HG03175 (cell line): ENCODE data around the gene ZNF70.

Experiments used
- ATAC-seq: cut with Tn5 transposase; IDR thresholded peaks from one replicate; pipeline ENCODE4 v1.9.1; 2021; ENCODE audit warnings: mild to moderate bottlenecking, moderate library complexity; ENCODE audit not compliant: unreplicated experiment

Gene ZNF70

DNA sequence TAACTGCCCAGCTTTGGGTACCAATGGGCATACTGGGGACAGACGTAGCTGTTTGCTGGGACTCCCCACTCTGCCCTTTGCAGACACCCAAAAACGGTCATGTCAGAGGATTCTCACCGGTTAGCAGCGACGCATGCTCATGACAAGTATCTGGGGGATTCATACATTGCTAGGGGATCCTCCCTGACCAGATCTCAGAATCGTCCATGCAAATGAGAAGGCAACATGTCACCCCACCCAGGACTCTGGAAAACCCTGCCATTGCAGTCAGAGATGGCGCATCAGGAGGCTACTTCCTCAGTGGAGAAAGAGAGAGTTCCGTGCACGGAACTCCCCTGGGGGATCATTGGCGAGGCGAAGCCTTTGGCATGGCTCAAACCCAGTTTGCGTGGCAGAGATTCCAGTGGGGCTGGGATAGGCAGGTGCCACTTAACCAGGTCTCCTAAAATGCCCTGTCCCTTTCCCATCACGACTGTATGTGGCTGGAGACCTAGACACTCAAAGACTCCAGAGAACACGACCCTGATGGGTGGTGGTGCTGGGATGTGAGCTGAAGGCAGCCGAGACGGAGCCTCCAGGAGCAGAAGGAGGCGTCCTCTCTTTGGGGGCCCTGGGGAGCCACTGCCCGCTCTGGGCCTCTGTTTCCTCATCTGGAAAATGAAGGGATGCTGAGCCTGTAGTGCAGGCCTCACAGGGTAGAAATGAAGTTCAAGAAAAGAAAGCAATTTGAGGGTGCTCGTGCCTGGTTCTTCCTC lies 55.2 kb downstream of the ZNF70 start:
- ATAC-seq: no peak

DNA sequence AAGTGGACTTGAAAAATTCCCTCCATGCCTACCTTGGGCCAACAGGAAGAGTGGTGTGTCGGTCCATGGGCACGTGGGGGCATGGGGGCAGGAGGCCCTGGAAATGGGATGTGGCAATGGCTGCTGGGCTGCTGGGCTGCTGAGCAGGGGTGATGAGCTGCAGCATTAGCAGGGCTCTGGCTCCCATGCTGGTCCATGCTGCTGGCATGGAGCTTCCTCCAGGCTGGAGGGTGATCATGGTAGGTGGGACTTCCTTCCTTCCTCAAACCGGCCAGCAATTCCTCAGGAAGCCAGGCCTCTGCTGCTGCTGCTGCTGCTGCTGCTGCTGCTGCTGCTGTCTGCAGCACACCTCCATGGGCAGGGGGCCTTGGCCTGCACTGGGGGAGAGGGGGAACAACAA lies 55.8 kb downstream of the ZNF70 start:
- ATAC-seq: no peak

DNA sequence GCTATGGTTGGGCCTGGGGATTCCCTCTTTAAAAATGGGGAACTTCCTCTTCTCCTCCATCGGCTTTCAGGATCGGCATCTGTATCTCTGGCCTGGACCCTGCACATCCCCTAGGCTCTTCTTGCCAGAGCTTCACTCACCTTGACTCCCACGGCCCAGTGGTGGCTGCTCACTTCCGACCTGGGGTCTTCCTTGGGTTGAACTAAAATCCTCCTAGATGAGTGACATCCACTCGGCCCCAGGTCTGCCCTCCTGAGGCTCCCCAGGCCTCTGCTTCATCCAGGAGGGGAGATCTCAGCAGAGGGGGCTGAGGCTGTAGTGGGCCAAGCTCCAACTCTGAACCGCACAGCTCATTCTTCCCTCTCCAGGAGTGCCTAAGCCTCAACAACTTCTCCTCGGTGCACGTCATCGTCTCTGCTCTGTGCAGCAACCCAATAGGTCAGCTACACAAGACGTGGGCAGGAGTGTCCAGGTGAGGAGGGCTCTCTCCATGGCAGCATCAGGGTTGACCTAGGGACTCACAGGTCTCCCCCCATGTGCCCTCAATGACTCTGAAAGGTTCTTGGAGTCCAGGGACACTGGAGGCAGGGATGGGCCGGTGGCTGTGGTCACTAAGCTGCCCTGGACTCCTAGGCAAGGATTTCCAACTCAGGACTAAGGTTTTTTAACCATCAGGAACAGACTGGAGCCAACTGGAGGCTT lies 56.8 kb downstream of the ZNF70 start:
- ATAC-seq: no peak

DNA sequence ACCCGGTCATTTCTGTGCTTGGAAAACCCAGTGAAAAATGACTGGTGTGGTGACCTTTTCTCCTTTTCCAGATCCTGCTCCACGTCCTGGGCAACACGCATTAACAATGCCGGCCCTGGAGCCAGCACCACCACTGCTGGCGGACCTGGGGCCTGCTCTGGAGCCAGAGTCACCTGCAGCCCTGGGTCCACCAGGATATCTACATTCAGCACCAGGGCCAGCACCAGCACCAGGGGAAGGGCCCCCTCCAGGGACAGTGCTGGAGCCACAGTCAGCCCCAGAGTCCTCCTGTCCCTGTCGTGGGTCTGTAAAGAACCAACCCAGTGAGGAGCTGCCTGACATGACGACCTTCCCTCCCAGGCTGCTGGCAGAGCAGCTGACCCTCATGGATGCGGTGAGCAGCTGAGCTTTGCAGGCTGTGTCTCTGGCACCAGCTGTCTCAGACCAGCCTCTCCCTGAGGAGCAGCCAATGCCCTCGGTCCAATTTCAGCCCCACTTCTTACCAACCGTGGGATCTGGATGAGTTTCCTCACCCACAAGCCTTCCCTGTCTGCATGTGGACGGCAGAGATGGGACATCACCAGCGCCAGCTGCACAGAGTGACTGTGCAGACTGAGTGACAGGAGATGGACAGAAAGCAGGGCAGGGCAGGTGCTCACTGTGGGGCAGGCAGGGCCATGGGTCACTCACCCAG lies 58.2 kb downstream of the ZNF70 start:
- ATAC-seq: no peak

DNA sequence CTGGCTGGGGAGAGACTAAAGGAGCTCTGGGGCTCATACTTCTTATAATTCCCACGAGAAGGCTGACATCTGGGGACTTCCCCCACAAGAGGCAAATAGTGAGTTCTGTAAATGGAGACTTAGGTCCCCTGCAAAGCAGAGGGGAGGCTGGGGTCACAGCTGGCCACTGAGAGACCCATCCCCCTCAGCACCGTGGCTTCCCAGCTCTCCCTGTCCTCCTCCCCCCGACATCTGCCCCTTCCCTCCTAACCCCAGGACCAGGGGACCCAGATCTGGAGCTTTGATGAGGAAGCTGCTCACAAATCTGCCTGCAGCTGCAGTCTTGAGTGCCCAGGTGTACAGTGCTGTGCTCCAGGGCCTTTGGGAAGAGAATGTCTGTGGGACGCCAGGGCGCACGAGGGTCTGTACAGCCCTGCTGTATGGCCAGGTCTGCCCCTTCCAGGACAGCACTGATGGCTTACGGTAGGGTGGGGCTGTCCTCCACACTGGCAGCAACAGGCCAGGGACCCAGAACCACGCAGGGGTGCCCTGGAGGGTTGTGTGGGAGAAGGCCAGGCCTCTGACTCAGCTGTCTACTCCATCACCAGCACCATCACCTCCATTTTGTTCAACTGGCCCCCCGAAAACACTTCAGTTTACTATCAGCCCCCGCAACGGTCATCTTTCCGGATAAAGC lies 59.0 kb downstream of the ZNF70 start:
- ATAC-seq: no peak

DNA sequence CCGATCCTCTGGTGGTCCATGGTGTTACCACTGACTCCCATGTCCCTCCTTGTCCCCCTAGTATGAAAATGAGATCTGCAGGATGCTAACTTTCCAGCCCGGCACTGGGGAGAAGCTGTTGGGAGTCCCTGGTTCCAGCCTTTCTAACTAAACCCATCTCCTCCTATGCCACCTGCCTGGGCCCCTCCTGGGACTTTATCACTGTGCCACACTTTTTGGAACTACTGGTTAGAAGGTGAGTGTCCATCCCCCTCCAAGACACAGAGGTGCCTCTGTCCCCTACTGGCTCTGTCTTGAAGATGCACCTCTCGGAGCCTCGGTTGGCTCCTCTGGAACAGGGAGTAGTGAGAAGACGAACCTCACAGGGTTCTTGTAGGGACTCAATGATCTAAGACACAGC lies 60.2 kb downstream of the ZNF70 start, which contains the start of gene RGL4:
TSS of gene RGL4 (plus strand) at position 301 of the 400 bp plus-strand sequence. CDS start 1,018 bp downstream, outside the sequence.
- no peak for ATAC-seq

DNA sequence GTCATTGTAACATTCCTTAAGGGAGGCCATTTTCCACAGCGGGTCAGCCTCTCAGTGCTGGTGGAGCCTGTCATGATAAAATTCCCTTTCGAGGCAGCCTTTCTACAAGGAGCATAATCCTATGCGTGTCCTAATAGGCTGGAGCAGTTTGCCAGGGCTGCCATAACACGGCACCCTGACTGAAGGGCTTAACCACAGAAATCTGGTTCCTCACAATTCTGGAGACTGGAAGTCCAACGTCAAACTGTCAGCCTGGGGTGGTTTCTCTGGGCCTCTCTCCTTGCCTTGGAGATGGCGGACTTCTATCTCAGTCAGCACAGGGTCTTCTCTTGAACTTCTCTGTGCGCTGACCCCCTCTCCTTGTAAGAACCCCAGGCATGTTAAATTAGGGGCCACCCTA lies 61.5 kb downstream of the ZNF70 start:
- no peak for ATAC-seq
